Renal cortex interstitium (tissue), 11 donors: ENCODE results near the gene PAPOLB. TPM values are rescaled to one million over a fixed set of nuclear protein-coding genes. Genes with fewer than 3 reads are reported as not detected.

Experiments
- DNase-seq, 11 donors: peaks; one replicate each; pipeline ENCODE4 v3.0.0-alpha.2; 2013; ENCODE audit warnings: low read depth in 9 of 11, low spot score in 4 of 11; ENCODE audit errors: extremely low read depth in 1 of 11
- polyA plus RNA-seq, 3 donors: library from polyadenylated mRNA; unstranded; fragments of 120-200 nt; gene quantifications; one replicate each; pipeline ENCODE4 v1.2.1, GENCODE V29; 2013; ENCODE audit not compliant: insufficient read length in 3 of 3

PAPOLB gene
- polyA plus RNA-seq, 3 donors: 0.09 to 0.12 (median 0.10) TPM

GRCh38 chr7:4833691-4834600, 27.9 kb downstream of the PAPOLB start:
- DNase-seq: no peak

- DNase-seq: no peak
These were observed 28.7 kb downstream of the PAPOLB start for GRCh38 chr7:4833176-4833575.

- no peak for DNase-seq
These were observed 29.1 kb downstream of the PAPOLB start for GRCh38 chr7:4832711-4833110.

GRCh38 chr7:4831723-4832495, 29.9 kb downstream of the PAPOLB start:
- DNase-seq: no peak

GRCh38 chr7:4830176-4830575, 31.7 kb downstream of the PAPOLB start:
- peak in 8 of 11 donors; percentile 53 to 79 (median 74) for DNase-seq

GRCh38 chr7:4828720-4829383, 33.0 kb downstream of the PAPOLB start:
- DNase-seq: no peak

GRCh38 chr7:4825081-4825480, 36.7 kb downstream of the PAPOLB start:
- no peak for DNase-seq

- no peak for DNase-seq
These were observed 37.6 kb downstream of the PAPOLB start for GRCh38 chr7:4824120-4824775.

GRCh38 chr7:4823441-4824119, 38.2 kb downstream of the PAPOLB start:
- no peak for DNase-seq

GRCh38 chr7:4822677-4823076, 39.2 kb downstream of the PAPOLB start:
- no peak for DNase-seq

GRCh38 chr7:4820967-4821471, 40.8 kb downstream of the PAPOLB start:
- no peak for DNase-seq

- DNase-seq: no peak
These were observed 41.3 kb downstream of the PAPOLB start for GRCh38 chr7:4820405-4820966.

- DNase-seq: no peak
These were observed 42.0 kb downstream of the PAPOLB start for GRCh38 chr7:4819560-4820404.

- DNase-seq: no peak
These were observed 43.6 kb downstream of the PAPOLB start for GRCh38 chr7:4818000-4818794.

- no peak for DNase-seq
These were observed 44.5 kb downstream of the PAPOLB start for GRCh38 chr7:4817178-4817901.
